EL (cell line): ENCODE measurements around the gene SEPTIN2.
A peak's percentile ranks its signal among the peaks of the same experiment; 100 is the strongest.
"Not testable (repeated sequence)": the region's sequence is repeated elsewhere in the genome, so short reads cannot be mapped to it uniquely, and the experiment has no call there.

ENCODE experiments used
- DNase-seq: peaks from one replicate; pipeline ENCODE4 v3.0.0-alpha.2; 2016

SEPTIN2 gene

GRCh38 chr2:241354668-241355658, 39.2 kb downstream of the SEPTIN2 start:
- peak; percentile 72 for DNase-seq

GRCh38 chr2:241355983-241356870, 40.5 kb downstream of the SEPTIN2 start, which contains the start of gene FARP2:
Gene FARP2, plus strand, starts transcription at chr2:241356285. Its CDS starts 16,823 bp downstream, at chr2:241373108.
- peak; percentile 98 for DNase-seq

GRCh38 chr2:241356871-241357260, 41.1 kb downstream of the SEPTIN2 start:
- peak; percentile 20 for DNase-seq

- no peak for DNase-seq
These were observed 41.8 kb downstream of the SEPTIN2 start for GRCh38 chr2:241357531-241357930.

GRCh38 chr2:241358470-241358869, 42.7 kb downstream of the SEPTIN2 start:
- no peak for DNase-seq

DNA sequence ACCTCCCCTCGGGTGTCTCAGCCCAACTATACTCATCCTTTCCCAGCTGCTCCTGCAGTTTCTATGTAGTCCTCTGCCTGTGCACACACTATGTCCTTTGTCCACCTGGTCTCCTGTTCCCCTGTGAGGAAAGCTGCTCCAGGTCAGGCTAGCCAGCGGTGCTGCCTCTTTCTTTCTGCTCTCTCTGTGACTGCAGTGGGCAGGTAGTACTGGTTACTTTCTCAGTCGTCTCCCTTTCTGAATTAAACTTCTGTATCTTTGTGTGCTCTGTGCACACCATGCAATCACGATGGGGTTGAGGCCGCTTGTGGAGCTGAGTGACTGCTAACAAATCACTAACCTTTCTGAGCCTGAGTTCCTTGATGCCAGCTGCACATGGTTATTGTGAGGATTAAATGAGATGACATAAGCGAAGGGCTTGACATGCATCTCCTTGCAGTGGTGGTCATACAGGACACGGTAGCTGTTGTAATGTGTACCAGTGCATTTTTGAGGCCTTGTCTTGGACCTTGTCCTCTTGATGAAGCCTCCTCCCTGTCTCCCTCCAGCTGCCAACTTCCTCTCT, 43.8 kb downstream of the SEPTIN2 start:
- DNase-seq, result no peak

GRCh38 chr2:241363426-241363825, 47.7 kb downstream of the SEPTIN2 start:
- DNase-seq, result no peak

DNA sequence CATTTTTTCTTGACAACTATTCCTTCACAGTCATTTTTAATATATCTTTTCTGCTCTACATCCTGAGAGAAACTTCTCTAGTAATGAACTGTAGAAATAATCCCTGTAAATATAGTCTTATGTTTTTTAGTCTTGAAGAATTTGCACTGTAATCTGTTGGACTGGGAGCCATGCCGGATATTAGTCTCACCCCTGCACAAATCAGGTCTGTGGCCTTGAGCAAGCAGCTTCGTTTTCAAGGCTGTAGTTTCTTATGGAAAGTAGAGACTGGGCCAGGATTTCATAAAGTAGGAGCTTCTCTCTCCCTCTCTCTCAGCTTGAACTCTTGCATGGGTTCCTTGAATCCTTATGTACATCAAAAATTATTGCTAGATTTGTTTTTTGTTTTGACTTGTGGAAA, 49.1 kb downstream of the SEPTIN2 start:
- no peak for DNase-seq

- DNase-seq, result no peak
These were observed 51.0 kb downstream of the SEPTIN2 start for GRCh38 chr2:241366678-241367077.

GRCh38 chr2:241368643-241369042, 52.9 kb downstream of the SEPTIN2 start:
- DNase-seq, result no peak

- DNase-seq, result no peak
These were observed 56.8 kb downstream of the SEPTIN2 start for GRCh38 chr2:241372361-241372992.

DNA sequence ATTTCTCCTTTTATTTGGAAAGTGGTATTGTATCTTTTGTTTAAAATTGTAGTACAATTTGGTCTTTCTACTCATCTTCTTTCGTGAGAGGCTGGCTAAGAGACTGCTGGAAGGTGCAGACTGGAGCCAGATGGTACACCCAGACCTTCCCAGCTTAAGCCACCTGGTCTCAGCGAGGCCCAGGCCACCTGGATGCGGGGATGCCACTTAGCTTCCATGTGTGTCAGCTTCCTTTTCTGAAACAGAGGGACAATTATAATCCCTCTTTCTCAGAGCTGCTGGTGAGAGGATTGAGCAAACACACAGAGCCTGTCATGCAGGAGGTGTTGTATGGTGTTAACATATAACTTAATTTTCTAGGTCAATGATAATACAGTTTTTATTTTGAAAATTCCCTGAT, 57.7 kb downstream of the SEPTIN2 start:
- no peak for DNase-seq

DNA sequence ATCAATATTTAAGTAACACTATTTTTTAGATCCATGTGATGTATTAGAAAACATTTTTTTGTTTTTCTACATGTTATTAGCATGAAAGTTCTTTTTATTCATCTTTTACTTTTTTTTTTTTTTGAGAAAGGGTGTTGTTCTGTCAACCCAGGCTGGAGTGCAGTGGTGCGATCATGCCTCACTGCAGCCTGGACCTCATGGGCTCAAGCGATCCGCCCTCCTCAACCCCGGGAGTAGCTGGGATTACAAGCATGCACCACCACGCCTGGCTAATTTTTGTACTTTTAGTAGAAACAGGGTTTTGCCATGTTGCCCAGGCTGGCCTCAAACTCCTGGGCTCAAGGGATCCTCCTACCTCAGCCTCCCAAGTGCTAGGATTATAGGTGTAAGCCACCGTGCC, 58.2 kb downstream of the SEPTIN2 start:
- not testable (repeated sequence) for DNase-seq

- no peak for DNase-seq
These were observed 59.6 kb downstream of the SEPTIN2 start for GRCh38 chr2:241375300-241375699.

DNA sequence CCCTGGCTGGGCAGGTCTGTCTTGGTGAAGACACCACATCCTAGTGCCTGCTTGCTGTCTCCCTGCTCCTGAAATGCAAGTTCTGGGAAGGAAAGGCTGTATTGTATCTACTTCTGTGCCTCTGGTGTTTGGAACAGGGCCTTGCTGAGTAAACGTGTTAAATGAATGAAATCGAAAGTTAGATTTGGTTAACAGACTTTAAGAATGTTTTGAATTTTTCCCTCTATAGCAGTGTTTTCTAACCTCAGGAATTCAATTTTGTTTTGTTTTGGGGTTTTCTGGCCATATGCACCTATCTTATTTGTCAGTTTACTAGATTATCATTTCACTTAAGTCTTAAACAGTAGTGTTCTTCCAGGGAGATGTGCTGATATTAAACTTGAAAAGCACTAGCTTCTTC, 61.1 kb downstream of the SEPTIN2 start:
- DNase-seq, result peak; percentile 18

DNA sequence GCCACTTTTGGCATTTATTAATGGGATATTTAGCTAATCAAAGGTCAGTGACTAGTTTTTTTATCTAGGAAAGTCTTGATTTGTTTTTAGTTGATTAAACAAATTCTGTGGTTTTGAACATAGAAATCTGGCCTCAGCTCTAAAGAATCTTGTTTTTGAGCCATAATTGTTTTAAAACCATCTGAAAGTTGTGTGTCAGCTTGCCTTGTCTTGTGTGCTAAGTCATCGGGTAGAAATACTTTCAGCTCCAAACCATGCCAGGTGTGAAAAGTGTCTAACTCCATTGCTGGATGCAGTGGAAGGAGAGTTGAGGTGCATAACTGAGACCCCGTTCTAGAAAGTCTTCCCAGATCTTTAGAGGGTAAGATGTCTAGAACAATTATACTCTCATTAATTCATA, 63.1 kb downstream of the SEPTIN2 start:
- no peak for DNase-seq

DNA sequence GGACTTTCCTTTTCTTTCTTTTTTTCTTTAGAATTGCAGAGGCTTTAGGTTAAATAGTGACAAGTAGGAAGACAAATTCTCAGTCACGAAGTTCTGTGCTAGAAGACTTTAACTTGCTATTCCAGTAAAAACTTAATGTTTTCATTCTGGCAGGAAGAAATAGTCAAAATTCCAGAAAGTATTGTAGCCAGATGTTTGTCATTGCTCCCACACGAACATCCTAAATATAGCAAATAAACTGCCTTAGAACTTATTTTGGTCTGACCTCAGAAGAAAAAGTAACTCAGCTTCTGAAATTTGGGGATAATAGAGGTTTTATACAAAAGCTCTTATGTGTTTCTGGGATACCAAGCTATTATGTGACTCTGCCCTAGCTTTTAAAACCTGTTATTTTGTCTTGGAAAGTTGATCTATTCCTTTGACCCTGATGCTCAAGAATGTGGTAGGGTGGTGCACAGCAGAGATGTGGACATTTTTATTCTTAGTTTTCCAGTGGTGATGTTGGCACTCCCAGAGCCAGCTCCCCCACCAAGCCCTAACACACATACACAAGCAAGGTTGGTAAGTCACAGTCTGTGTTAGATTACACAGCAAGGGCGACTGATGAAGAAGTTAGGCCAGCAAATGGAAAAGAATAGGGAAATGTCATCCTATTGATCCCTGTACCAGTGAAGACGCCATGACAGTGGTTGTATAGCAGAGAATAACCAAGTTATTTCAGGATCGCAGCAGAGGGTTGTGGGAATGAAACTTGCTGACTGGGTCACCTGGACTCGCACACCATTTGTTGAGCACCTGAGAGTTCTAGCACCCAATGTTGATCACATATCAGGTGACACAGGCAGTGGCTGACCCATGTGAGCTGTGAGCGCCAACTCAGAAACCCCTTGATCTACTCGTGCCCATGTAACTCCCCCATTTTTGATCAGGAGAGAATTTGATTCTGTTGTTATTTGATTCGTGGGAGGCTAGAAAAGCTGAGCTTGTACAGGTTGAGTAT, 64.1 kb downstream of the SEPTIN2 start:
- DNase-seq, result peak; percentile 28

GRCh38 chr2:241381872-241382271, 66.1 kb downstream of the SEPTIN2 start:
- no peak for DNase-seq

GRCh38 chr2:241385450-241385849, 69.7 kb downstream of the SEPTIN2 start:
- not testable (repeated sequence) for DNase-seq

- DNase-seq, result no peak
These were observed 70.8 kb downstream of the SEPTIN2 start for GRCh38 chr2:241386519-241386918.

DNA sequence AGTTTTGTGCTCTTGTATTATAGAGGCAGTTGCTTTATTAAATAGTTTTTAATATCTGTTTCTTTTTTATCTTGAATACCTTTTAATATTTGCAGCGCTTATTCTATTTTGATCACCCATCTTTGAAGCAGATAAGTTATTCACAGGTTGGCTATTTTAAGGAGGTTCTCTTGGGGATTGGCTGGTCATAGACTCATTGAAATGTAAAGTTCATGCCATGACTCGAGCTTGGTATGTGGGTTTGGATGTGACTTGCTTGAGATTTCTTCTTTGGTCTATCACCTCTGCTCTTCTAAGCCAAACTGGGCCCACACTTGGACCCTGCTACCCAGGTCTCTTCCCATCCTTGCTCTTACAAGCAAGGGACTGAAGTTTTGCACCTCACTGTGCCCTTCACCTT, 74.0 kb downstream of the SEPTIN2 start:
- no peak for DNase-seq
